Measurements from ENCODE around the gene NUMBL.

NUMBL gene

GRCh38 chr19:40616941-40617340 is 73.5 kb downstream of the NUMBL start:
- peaks cover 63% of the 10 kb centered on the region for H3K36me3 ChIP-seq
- DNase-seq = no peak
- H3K27me3 ChIP-seq (ENCODE audit: insufficient read depth, low read depth, severe bottlenecking) = no peaks in the 10 kb centered on the region
- H3K27ac ChIP-seq = no peak overlapping the region
- H3K9me3 ChIP-seq (ENCODE audit: severe bottlenecking) = no peaks in the 10 kb centered on the region
- no peak for TF ChIP-seq CTCF (IDR thresholded peaks at IDR 0.05; ENCODE audit: low read depth, low read length)
- H3K4me3 ChIP-seq (ENCODE audit: low read depth, low read length) = no peak overlapping the region

- no peak overlapping the region for H3K27ac ChIP-seq
- H3K9me3 ChIP-seq (ENCODE audit: severe bottlenecking) = no peaks in the 10 kb centered on the region
- no peak overlapping the region for H3K4me3 ChIP-seq (ENCODE audit: low read depth, low read length)
- H3K36me3 ChIP-seq = peaks cover 64% of the 10 kb centered on the region
- no peak for TF ChIP-seq CTCF (IDR thresholded peaks at IDR 0.05; ENCODE audit: low read depth, low read length)
- no peak for DNase-seq
- no peaks in the 10 kb centered on the region for H3K27me3 ChIP-seq (ENCODE audit: insufficient read depth, low read depth, severe bottlenecking)
These were observed 74.3 kb downstream of the NUMBL start for GRCh38 chr19:40616178-40616577.
